22Rv1 (cell line): ENCODE measurements around the gene KCNK13.

Experiments
- CTCF ChIP-seq: fragments of 450-650 bp; IDR thresholded peaks from 2 replicates; pipeline ENCODE4 v1.5.1; 2017; ENCODE audit warnings: mild to moderate bottlenecking
- ZFX ChIP-seq: fragments of 450-650 bp; IDR thresholded peaks from 2 replicates; pipeline ENCODE4 v1.6.1; 2017; ENCODE audit warnings: antibody characterized with exemption, borderline replicate concordance

DNA sequence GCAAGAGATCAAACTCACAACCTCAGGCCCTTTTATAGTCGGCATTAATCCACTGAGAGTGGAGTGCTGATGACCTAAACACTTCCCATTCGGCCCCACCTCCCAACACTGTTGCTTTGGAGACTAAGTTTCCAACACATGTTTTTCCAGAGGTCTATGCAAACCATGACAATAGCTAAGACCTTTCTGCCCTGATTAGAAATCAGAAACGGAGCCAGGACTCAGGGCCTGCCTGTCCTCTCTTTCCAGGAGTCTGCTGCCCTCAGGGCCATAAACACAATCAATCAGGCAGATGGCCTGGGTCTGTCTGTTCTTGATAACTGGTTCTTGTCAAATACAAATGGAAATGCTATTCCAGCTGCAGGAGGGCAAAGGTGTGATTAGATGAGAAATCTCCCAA is 97.4 kb downstream of the KCNK13 start:
- TF ChIP-seq CTCF: no peak
- no peak for TF ChIP-seq ZFX
